Measurements from ENCODE around the gene MSI2.

DNA sequence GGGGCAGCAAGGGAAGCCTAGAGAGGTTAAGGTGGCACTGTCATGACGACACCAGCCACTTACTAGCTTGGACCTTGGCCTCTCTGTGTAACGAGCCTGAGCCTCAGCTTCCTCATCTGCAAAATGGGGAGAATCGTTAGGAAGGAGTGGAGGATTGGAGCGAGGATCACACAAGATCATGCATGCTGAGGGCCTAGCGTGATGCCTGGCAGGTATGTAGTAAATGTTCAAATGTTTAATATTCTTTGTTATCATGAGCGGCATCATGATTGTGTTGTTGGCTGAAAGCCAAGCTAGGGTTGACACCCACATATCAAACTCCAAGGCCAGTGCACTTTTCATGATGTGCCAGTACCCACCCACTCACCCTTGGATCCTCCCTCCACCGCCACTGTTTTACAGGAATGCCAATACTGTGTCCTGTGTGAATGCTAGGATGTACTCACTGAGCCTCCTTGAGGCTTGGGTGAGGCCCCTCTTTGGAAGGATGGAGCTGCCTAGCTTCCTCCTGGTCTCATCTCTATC lies 192.5 kb downstream of the MSI2 start:
- TF ChIP-seq, protein P1, sequence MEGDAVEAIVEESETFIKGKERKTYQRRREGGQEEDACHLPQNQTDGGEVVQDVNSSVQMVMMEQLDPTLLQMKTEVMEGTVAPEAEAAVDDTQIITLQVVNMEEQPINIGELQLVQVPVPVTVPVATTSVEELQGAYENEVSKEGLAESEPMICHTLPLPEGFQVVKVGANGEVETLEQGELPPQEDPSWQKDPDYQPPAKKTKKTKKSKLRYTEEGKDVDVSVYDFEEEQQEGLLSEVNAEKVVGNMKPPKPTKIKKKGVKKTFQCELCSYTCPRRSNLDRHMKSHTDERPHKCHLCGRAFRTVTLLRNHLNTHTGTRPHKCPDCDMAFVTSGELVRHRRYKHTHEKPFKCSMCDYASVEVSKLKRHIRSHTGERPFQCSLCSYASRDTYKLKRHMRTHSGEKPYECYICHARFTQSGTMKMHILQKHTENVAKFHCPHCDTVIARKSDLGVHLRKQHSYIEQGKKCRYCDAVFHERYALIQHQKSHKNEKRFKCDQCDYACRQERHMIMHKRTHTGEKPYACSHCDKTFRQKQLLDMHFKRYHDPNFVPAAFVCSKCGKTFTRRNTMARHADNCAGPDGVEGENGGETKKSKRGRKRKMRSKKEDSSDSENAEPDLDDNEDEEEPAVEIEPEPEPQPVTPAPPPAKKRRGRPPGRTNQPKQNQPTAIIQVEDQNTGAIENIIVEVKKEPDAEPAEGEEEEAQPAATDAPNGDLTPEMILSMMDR (IDR thresholded peaks at IDR 0.05), result no peak
- no peak for TF ChIP-seq ELF1 (IDR thresholded peaks at IDR 0.05)
